Measurements from ENCODE around the gene DCC.
A peak's percentile ranks its signal among the peaks of the same experiment; 100 is the strongest.

DCC gene

DNA sequence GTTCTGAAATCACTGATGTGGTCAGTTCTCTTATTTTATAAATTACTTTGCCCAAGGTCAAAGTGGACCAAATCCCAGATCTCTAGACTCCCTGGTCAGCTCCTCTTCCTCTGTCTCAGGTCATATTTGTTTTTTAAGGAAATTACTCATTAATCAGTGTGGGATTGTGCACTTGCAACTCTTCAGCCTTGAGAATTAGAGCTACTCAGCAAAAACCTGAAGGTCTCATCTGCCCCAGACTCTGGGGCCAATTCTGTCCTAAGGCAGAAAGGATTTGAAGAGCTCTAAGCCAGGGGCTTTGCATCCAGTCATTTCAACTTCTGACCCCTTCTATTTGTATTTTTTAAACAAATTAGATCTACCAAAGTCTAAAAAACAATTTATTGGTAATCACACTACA is 17.7 kb upstream of the DCC start:
- no peak for DNase-seq (ENCODE audit: low read depth)
- TF ChIP-seq, protein P1, sequence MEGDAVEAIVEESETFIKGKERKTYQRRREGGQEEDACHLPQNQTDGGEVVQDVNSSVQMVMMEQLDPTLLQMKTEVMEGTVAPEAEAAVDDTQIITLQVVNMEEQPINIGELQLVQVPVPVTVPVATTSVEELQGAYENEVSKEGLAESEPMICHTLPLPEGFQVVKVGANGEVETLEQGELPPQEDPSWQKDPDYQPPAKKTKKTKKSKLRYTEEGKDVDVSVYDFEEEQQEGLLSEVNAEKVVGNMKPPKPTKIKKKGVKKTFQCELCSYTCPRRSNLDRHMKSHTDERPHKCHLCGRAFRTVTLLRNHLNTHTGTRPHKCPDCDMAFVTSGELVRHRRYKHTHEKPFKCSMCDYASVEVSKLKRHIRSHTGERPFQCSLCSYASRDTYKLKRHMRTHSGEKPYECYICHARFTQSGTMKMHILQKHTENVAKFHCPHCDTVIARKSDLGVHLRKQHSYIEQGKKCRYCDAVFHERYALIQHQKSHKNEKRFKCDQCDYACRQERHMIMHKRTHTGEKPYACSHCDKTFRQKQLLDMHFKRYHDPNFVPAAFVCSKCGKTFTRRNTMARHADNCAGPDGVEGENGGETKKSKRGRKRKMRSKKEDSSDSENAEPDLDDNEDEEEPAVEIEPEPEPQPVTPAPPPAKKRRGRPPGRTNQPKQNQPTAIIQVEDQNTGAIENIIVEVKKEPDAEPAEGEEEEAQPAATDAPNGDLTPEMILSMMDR (IDR thresholded peaks at IDR 0.05; ENCODE audit: insufficient read depth, low read depth, low read length, missing control alignments): no peak
- no peak overlapping the region for H3K4me3 ChIP-seq (ENCODE audit: low read length)

DNA sequence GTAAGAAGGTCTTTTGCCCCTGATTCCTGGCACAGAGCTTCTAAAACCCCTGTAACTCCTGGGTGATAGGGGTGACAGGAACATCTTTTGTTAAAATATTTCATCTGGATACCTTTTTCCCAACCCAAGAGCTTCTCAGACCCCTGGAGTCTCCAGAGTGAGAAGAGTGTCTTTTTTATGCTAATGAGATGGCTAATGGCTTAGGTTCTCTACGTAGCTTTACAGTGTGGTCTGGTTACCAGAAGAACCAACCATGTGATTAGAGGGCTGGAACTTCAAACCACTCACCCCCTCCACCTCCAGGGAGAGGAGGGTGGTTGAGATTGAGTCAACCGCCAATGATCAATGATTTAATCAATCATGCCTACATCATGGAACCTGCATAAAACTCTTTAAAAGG is 16.2 kb upstream of the DCC start:
- no peak for DNase-seq (ENCODE audit: low read depth)
- TF ChIP-seq, protein P1 (IDR thresholded peaks at IDR 0.05; ENCODE audit: insufficient read depth, low read depth, low read length, missing control alignments): no peak
- no peak overlapping the region for H3K4me3 ChIP-seq (ENCODE audit: low read length)

DNA sequence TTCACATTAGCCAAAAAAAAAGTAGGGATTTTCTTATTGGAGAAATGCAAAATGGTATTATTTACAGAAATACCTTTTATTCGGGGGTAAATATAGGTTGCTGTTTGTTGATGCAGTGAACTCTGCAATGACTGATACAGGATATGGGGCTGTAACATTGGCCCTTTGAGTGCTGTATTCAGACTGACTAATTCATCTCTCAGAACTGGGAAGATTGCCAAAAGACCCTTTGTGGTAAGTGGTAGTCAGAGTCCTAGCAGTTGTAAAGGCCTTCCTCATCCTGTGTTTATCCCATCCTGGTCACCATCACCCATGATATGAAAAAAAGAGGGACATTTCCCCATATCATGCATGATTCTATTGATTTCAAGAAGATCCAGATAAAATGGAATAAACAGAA is 14.0 kb upstream of the DCC start:
- H3K4me3 ChIP-seq (ENCODE audit: low read length): no peak overlapping the region
- TF ChIP-seq, protein P1 (IDR thresholded peaks at IDR 0.05; ENCODE audit: insufficient read depth, low read depth, low read length, missing control alignments): no peak
- no peak for DNase-seq (ENCODE audit: low read depth)

DNA sequence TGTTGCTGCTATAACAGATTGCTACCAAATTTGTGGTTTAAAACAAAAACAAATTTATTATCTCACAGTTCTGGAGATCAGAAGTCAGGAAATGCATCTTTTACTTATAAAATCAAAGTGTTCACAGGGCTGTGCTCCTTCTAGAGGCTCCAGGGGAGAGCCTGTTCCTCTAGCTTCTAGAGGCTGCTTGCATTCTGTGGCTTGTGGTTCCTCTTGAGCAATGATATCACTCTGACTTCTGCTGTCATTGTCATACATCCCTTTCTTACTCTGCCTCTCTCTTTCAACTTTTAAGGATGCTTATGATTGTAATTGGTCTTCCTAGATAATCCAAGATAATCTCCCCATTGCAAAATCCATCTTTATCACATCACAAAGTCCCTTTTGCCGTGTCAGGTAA is 6.1 kb upstream of the DCC start:
- TF ChIP-seq, protein P1 (IDR thresholded peaks at IDR 0.05; ENCODE audit: insufficient read depth, low read depth, low read length, missing control alignments): no peak
- DNase-seq (ENCODE audit: low read depth): no peak
- no peak overlapping the region for H3K4me3 ChIP-seq (ENCODE audit: low read length)

DNA sequence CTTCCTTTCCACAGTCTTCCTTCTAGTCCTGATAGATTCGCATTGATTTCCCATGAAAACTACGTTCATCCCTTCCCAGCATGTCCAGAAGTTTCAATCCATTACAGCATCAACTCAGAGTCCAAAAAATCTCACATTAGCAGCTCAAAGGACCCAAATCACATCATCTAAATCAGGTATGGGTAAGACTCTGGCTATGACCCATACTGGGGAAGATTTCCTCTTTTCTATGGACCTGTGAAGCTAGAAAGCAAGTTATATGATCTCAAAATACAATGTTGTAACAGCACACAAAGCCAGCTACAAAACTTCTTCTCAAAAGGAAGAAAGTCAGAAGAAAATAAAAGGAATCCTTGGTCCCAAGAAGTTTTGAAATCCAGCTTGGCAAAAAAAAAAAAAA is 5.7 kb upstream of the DCC start:
- H3K4me3 ChIP-seq (ENCODE audit: low read length): no peak overlapping the region
- TF ChIP-seq, protein P1 (IDR thresholded peaks at IDR 0.05; ENCODE audit: insufficient read depth, low read depth, low read length, missing control alignments): no peak
- DNase-seq (ENCODE audit: low read depth): no peak

DNA sequence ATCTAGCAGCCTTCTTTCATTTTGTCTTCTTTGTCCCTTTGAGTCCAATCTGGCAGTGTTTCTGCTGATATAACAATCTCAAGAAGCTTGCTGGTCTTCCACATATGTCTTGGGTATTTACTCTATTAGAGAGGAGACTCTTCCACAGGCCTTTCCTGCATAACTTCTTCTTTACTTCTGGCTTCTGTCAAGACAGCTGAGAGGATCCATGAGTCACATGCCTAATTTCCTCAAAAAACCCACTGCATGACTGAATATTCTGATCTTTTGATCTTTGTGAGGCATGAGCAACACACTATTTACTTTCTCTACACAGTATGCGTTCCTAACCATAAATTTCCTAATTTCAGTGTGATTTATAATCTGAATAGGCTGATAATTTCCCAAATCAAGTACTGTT is 5.1 kb upstream of the DCC start:
- TF ChIP-seq, protein P1 (IDR thresholded peaks at IDR 0.05; ENCODE audit: insufficient read depth, low read depth, low read length, missing control alignments): no peak
- no peak overlapping the region for H3K4me3 ChIP-seq (ENCODE audit: low read length)
- DNase-seq (ENCODE audit: low read depth): peak; percentile 49

DNA sequence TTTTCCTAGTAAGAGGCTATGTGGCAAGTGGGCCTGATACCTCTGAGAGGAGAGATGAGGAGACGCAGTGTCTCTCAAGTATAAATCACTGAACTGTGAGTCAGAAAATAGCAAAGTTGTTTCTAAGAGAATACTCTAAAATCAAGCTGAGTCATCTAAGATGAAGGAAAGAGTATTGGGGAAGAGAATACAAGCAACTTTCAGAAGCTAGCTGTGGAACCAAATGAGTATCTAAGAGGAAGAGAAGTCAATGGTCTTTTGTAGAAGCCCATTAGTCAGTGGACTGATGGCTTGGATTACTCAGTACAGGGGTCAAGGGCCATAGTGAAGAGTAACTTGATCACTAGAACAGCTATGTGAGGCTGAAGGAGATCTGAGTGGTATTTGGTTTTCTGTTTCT is 2.7 kb upstream of the DCC start:
- DNase-seq (ENCODE audit: low read depth): peak; percentile 41
- H3K4me3 ChIP-seq (ENCODE audit: low read length): no peak overlapping the region
- TF ChIP-seq, protein P1 (IDR thresholded peaks at IDR 0.05; ENCODE audit: insufficient read depth, low read depth, low read length, missing control alignments): no peak
